GM18507 (cell line): ENCODE measurements around the gene ZNF423.
A peak's percentile ranks its signal among the peaks of the same experiment; 100 is the strongest.

Source experiments
- DNase-seq: peaks from one replicate; pipeline ENCODE4 v3.0.0; 2011; ENCODE audit warnings: low read depth; ENCODE audit not compliant: insufficient read length; ENCODE audit errors: extremely low spot score
- FAIRE-seq: peaks from 2 replicates; lab custom pipeline; 2011; peaks lifted over from hg19 to GRCh38; lab: Jason Lieb, UNC

ZNF423 gene

GRCh38 chr16:49599704-49600103 is 256.2 kb downstream of the ZNF423 start:
- FAIRE-seq = no peak

DNA sequence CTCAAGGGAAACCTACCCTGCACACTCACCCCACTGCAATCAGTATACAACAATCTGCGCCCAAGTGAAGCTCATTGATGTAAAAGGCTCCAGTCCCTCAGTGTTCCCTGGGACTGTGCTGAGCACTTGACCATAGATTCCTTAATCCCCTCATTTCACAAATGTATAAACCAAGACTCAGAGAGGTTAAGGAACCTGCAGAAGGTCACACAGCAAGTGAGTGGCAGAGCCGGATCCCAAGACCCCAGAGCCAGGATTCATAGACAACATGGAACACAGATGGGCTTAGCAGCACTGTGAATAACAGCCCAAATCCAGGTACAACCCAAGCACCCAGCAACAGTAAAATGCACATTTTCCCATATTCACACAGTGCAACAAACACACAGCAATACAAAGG is 256.6 kb downstream of the ZNF423 start:
- FAIRE-seq (peak; percentile 52), DNase-seq (no peak)

More at GRCh38 chr16:49599704-49600103, 256.2 kb downstream of the ZNF423 start:
- DNase-seq = no peak

- FAIRE-seq = peak; percentile 76
- no peak for DNase-seq
Observed at GRCh38 chr16:49598383-49599170, 257.3 kb downstream of the ZNF423 start.

DNA sequence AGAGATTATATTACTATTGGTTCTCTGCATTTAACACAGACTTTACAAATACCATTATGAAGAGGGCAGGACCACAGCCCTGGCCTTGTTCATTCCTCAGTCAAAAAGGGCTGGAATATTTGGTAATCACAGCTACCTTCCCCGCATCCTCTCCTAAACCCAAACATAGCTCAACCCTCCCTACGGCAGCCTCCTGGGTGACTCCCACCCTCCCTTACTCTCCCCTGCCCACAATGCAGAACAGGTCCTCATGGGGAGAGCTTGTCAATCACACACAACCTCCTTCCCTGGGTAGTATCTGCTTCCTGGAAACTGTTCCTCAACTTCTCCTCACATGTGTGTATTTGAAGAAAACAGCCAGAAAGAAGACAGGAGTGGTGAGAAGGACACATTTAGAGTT is 258.1 kb downstream of the ZNF423 start:
- FAIRE-seq (no peak), DNase-seq (no peak)

GRCh38 chr16:49596648-49597291 is 259.1 kb downstream of the ZNF423 start:
- DNase-seq (no peak), FAIRE-seq (no peak)

DNA sequence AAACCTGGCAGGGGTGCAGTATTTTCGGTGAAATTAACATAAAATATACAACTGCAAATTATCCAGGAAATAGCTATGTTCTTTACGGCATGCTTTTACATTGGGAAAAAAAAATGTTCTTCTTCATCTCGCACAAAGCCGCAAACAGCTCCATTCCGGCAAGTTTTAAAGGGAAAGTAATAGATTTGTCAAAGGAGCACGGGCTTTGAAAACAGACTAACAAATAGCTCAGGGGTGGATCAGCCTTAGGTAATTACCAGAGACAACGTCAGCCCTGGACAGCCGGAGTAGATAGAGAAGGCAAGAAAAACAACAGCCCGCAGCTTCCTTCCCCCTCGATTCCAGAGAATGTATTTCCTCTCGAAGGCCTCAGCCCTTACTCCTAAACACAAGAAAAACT is 259.8 kb downstream of the ZNF423 start:
- DNase-seq (no peak), FAIRE-seq (no peak)

GRCh38 chr16:49594685-49595498 is 261.0 kb downstream of the ZNF423 start:
- FAIRE-seq = no peak
- DNase-seq = no peak

GRCh38 chr16:49594153-49594552 is 261.8 kb downstream of the ZNF423 start:
- no peak for DNase-seq
- FAIRE-seq = no peak

DNA sequence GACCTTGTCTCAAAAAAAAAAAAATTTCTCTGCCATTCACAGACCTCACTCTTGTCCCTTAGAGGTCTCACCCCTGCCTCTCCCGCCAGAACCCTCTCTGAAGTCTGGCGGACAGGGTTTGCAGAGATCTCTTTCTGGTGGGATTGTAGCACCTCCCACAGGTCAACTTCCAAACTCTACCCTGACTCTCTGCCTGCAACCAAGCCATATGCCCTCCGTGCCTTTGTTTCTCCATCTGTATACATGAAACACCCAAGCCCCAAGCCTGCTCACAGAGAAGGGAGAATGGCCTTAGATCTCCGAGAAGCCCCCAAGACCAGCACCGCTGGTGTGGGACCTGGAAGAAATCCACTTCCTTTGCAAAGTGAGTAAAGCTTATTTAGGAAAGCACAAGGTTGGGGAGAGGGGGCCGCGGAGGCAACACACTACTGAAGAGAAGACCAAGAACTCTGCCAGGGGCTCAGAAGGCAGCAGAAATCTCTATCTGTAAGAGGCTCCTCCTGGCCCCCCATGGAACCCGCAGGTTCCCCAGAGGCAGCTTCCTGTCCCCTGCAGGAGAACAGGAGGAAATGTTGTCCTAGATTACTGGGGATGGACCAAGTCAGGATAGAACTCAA is 262.4 kb downstream of the ZNF423 start:
- DNase-seq (no peak), FAIRE-seq (no peak)

DNA sequence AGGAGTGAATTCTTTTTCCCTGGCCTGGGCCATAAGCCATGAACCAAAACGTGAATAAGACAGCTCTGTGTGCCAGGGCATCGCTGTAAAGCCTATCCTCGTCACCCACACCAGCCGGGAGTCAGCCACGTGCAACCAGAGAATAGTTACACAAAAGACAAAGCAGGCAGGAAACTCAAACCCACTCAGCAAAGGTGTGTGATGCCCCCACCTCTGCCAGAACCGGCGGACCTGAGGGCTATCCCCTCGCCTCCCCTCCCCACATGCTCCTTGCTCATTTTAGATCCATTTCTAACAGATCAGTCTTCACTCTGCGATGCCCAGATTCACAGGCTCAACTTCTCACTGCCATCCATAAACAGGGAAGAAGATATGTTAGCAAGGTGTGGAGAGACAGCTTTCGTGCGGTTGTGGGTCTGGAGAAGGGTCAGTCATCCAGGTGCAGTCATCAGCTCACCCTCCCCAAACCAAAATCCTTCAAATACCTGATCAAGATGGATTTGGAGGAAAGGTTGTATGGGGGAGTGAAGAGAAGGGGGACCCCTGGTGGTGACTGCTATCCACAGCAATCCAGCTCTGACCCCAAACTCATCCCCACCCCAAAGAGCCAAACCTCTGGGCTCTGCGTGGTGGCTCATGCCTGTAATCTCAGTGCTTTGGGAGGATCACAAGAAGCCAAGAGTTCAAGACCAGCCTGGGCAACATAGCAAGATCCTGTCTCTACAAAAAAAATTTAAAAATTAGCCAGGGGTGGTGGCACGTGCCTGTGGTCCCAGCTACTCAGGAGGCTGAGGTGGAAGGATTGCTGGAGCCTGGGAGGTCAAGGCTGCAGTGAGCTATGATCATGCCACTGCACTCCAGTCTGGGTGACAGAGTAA is 263.1 kb downstream of the ZNF423 start:
- peak; percentile 43 for DNase-seq
- FAIRE-seq = peak; percentile 73

DNA sequence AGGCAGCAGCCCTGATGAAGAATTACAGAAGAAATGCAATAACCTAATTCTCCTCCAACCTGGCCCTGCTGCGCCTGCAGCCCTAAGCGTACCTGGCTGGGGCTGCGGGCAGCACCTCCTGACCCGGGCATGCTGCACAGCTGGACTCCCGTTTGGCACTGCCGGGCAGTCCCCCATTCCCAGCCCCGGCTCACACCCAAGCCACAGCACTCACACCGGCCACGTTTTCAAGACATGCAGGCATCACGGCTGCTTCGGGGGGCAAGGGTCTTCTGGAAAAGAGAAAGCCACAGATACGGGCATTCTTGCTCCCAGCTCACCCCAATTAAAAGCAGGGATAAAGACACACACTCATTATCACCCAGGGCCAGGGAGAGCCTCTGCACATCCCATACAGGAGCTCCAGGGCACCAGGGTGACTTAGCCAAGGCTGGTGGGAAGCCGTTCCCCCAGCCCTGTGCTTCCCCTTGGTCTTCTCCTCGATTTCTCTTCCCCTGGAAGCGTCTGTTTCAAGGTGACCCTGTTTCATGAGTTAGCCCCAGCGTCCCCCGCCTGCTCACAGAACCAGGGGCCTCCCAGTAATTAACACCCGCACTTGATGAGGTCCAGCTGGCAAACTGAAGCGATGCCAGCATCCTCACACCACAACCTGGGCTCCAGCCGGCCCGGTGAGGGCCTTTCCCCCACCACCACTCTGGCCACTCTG is 265.6 kb downstream of the ZNF423 start:
- FAIRE-seq (no peak), DNase-seq (no peak)

DNA sequence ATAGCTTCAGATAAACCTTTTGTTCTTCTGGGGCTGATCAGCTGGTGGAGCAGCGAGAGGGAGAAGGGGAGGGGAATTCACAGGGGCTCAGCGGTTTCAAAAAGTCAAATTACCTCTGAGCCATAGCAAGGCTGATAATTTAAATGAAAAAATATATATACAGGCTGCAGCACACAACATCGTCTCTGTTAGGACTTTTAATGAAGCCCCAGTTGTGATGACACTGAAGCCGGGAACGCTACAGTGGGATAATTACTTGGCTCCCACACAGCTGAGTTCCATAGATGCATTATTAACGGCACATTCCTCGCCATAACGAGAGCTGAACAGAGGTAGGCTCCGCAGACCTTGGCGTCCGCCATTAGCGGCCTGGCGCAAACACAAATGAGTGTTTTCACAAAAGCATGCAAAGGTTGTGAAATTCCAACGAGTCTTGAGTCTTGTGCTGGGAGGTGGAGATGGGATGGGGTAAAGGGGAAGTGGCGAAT is 266.3 kb downstream of the ZNF423 start:
- DNase-seq (no peak), FAIRE-seq (no peak)

DNA sequence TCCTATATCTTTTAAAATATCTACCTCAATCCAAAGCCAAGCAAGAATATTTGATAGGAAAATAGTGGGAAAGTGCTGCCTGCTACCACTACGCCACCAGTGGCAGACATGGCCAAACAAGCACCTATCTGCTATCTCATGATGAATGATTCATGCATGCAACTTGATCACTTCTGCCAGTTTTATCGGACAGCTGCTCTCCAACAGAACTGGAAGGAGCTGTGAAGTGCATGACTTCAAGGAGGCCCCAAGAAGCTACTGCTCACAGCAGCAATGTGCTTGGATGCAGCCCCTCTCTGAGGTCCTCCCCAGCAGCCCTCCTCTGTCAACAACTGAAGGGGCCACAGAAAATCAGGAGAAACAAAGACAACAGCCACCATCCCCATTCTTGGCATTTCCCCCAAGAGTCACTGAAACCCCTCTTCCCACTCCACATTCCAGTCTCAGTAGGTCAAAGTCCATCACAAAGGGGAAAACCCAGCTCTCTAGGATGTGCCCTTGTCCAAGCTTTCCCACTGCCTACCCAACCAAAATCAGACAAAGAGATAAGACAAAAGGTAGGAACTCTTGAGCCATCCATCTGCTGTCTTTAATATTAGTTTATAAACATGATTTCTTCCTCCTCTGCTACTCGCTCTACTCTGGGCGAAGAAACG is 267.1 kb downstream of the ZNF423 start:
- no peak for DNase-seq
- FAIRE-seq = no peak

- FAIRE-seq = no peak
Observed at GRCh38 chr16:49588026-49588425, 267.9 kb downstream of the ZNF423 start.

GRCh38 chr16:49587511-49587910 is 268.4 kb downstream of the ZNF423 start:
- FAIRE-seq (no peak), DNase-seq (no peak)

More at GRCh38 chr16:49588026-49588425, 267.9 kb downstream of the ZNF423 start:
- no peak for DNase-seq

GRCh38 chr16:49586466-49587450 is 269.2 kb downstream of the ZNF423 start:
- FAIRE-seq (no peak), DNase-seq (no peak)
